Activated gamma-delta T cell (primary cell): ENCODE measurements around the gene TAS2R60.
"Not testable (repeated sequence)": the region's sequence is repeated elsewhere in the genome, so short reads cannot be mapped to it uniquely, and the experiment has no call there.

Experiments
- DNase-seq: peaks from one replicate; lab custom pipeline; 2025; lab: John Stamatoyannopoulos, UW

Gene TAS2R60

GRCh38 chr7:143477501-143478150, 34.4 kb downstream of the TAS2R60 start, which contains the start of gene TAS2R41:
Gene TAS2R41 (plus strand): TSS chr7:143477873. CDS start chr7:143477873, 0 bp downstream.
- no peak for DNase-seq

GRCh38 chr7:143479055-143479766, 36.0 kb downstream of the TAS2R60 start:
- DNase-seq = no peak

GRCh38 chr7:143480501-143480900, 37.2 kb downstream of the TAS2R60 start:
- DNase-seq = no peak

- DNase-seq = no peak
Measured at GRCh38 chr7:143484119-143484518, 40.9 kb downstream of the TAS2R60 start.

- DNase-seq = no peak
Measured at GRCh38 chr7:143485094-143485493, 41.8 kb downstream of the TAS2R60 start.

- DNase-seq = no peak
Measured at GRCh38 chr7:143485500-143485899, 42.2 kb downstream of the TAS2R60 start.

GRCh38 chr7:143486266-143486665, 43.0 kb downstream of the TAS2R60 start:
- not testable (repeated sequence) for DNase-seq

GRCh38 chr7:143487061-143487460, 43.8 kb downstream of the TAS2R60 start:
- DNase-seq = no peak

GRCh38 chr7:143487566-143487965, 44.3 kb downstream of the TAS2R60 start:
- no peak for DNase-seq

- DNase-seq = no peak
Measured at GRCh38 chr7:143490717-143491306, 47.6 kb downstream of the TAS2R60 start.

- no peak for DNase-seq
Measured at GRCh38 chr7:143492043-143492471, 48.8 kb downstream of the TAS2R60 start.

- DNase-seq = no peak
Measured at GRCh38 chr7:143492799-143493739, 49.8 kb downstream of the TAS2R60 start.

GRCh38 chr7:143493751-143494150, 50.5 kb downstream of the TAS2R60 start:
- DNase-seq = no peak
